ENCODE measurements around the gene OLFM1.

OLFM1 gene

GRCh38 chr9:135087489-135087792 is at the start of gene OLFM1:
OLFM1 (plus strand) TSS chr9:135087668; CDS start chr9:135087990, 322 bp downstream.
- DNase-seq: no peak

- DNase-seq: no peak
Observed at GRCh38 chr9:135038331-135038730, 49.1 kb upstream of the OLFM1 start.

- DNase-seq: no peak
Observed at GRCh38 chr9:135038826-135039225, 48.6 kb upstream of the OLFM1 start.

- DNase-seq: no peak
Observed at GRCh38 chr9:135039266-135039870, 48.1 kb upstream of the OLFM1 start.

- no peak for DNase-seq
Observed at GRCh38 chr9:135039916-135040645, 47.4 kb upstream of the OLFM1 start.

- DNase-seq: no peak
Observed at GRCh38 chr9:135040892-135041291, 46.6 kb upstream of the OLFM1 start.

GRCh38 chr9:135043345-135043744 is 44.1 kb upstream of the OLFM1 start:
- DNase-seq: no peak

- no peak for DNase-seq
Observed at GRCh38 chr9:135045264-135045927, 42.1 kb upstream of the OLFM1 start.

- no peak for DNase-seq
Observed at GRCh38 chr9:135045928-135046738, 41.3 kb upstream of the OLFM1 start.

GRCh38 chr9:135046739-135047350 is 40.6 kb upstream of the OLFM1 start:
- DNase-seq: no peak

- DNase-seq: no peak
Observed at GRCh38 chr9:135047521-135047920, 39.9 kb upstream of the OLFM1 start.

GRCh38 chr9:135048046-135048757 is 39.3 kb upstream of the OLFM1 start:
- DNase-seq: no peak

GRCh38 chr9:135048758-135049444 is 38.6 kb upstream of the OLFM1 start:
- DNase-seq: no peak

GRCh38 chr9:135049460-135049859 is 38.0 kb upstream of the OLFM1 start:
- DNase-seq: no peak

GRCh38 chr9:135050072-135050990 is 37.1 kb upstream of the OLFM1 start:
- DNase-seq: no peak

- DNase-seq: no peak
Observed at GRCh38 chr9:135051316-135052038, 36.0 kb upstream of the OLFM1 start.

GRCh38 chr9:135053133-135053532 is 34.3 kb upstream of the OLFM1 start:
- no peak for DNase-seq

- DNase-seq: no peak
Observed at GRCh38 chr9:135055181-135055580, 32.3 kb upstream of the OLFM1 start.

- DNase-seq: no peak
Observed at GRCh38 chr9:135056541-135056940, 30.9 kb upstream of the OLFM1 start.
